ENCODE data around the gene AMOTL2.

AMOTL2 gene

DNA sequence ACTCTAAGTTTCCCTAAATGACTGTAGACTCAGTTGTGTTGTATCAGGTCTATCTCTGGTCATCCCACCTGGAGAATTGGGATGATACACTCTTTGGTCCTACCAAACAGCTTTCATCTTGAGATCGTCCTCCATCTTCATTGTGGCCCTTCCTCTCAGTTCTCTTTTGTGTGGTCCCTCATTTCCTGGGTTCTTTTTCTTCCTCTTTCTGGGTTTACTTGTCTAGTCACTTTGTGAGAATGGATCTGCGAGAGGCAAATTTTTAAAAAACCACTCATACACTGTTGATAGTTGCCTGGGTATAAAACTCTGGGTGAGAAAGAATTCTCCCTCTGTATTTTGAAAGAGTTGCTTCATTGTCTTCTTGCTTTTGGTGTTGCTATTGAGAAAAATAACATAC lies 6.0 kb upstream of the AMOTL2 start:
- DNase-seq = no peak

GRCh38 chr3:134378818-134379217 lies 4.6 kb upstream of the AMOTL2 start:
- DNase-seq = no peak

- peak in 16 of 51 donors; percentile 17 to 68 (median 40) for DNase-seq
Measured at GRCh38 chr3:134378384-134378783, 4.1 kb upstream of the AMOTL2 start.

DNA sequence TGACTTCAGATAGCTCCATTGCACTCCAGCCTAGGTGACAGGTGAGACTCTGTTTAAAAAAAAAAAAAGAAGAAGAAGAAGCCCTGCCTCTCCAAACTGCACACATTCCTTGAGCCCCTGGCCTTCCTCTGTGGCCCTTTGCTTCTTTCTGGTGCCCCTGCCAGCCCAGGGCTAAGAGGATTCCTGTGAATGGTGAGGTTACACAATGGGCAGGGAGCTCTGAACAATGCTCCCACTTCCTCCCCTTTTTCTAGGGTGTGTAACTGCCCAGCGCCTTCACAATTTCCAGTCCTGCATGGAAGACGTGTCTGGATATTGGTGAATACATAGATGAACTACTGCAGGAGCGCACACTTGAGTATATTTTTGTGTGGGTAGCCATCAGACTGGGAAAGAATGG lies 3.6 kb upstream of the AMOTL2 start:
- DNase-seq = no peak

- DNase-seq = no peak
Measured at GRCh38 chr3:134376786-134377426, 2.7 kb upstream of the AMOTL2 start.

- no peak for DNase-seq
Measured at GRCh38 chr3:134376385-134376765, 2.1 kb upstream of the AMOTL2 start.

- no peak for DNase-seq
Measured at GRCh38 chr3:134375582-134376384, 1.5 kb upstream of the AMOTL2 start.

GRCh38 chr3:134374791-134375581 lies 739 bp upstream of the AMOTL2 start:
- peak in 3 of 51 donors; percentile 41 to 85 (median 59) for DNase-seq

GRCh38 chr3:134373271-134374104 lies 759 bp downstream of the AMOTL2 start:
- peak in 49 of 51 donors; percentile 33 to 88 (median 65) for DNase-seq

GRCh38 chr3:134372396-134373270 lies 1.6 kb downstream of the AMOTL2 start:
- DNase-seq = peak in 4 of 51 donors; percentile 26 to 69 (median 50)

GRCh38 chr3:134371542-134372324 lies 2.5 kb downstream of the AMOTL2 start:
- DNase-seq = no peak

- no peak for DNase-seq
Measured at GRCh38 chr3:134370611-134371531, 3.4 kb downstream of the AMOTL2 start.

DNA sequence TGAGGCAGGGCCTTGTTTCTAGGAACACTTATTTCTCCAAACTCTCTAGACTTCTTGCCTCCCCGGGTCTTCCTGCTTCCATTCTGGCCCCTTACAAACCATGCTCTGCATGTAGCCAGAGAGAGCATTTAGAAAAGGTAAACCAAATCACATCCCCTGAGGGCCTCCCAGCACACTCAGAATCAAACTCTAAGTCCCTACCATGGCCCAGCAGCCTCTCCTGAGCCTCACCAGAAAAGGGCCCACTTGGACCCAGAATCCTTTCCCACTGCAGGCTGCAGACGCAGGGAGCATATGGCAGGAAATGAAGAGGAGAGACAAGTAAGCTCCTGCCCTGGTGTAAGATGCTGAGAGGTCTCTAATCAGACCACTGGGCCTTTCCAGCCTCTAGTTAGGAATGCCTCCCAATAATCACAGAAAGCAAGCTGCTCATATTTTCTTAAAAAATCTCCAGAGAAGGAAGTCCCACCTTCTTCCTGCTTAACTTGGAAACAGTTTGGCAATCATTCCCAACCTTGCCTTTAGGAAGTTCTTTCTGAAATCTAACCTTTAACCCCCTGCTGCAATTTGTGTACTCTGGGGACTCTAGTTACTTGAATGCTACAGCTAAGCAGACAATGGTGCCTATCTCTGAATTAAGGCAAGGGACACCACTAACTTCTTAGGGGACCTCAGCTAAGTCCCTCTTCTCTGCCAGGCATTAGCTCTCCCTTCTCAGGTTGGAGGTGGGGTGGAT lies 4.2 kb downstream of the AMOTL2 start:
- DNase-seq = no peak

DNA sequence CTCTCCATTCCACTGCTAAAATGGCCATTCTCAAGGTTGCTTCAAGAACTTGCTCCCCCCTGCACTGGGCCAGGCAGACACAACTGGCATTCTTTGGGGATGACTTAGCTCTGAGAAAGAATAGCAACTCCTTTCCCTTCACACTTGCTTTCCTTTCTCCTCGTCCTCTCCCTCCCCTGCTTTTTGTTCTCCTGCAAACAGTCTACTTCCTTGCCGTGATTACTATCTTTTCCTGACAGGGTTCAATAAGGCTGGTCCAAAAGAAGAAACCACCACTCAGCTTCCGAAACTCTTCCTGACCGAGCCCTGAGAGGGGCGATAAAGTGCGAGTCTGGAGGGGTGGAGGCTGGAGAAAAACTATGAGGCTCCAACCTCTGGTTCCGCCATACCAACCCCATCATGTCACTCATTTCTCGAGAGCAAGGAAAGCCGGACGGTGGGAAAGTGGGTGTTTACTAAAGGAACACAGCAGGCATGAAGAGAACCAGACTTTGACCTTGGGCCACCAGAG lies 5.0 kb downstream of the AMOTL2 start:
- DNase-seq = no peak

- DNase-seq = no peak
Measured at GRCh38 chr3:134368751-134369105, 5.5 kb downstream of the AMOTL2 start.

DNA sequence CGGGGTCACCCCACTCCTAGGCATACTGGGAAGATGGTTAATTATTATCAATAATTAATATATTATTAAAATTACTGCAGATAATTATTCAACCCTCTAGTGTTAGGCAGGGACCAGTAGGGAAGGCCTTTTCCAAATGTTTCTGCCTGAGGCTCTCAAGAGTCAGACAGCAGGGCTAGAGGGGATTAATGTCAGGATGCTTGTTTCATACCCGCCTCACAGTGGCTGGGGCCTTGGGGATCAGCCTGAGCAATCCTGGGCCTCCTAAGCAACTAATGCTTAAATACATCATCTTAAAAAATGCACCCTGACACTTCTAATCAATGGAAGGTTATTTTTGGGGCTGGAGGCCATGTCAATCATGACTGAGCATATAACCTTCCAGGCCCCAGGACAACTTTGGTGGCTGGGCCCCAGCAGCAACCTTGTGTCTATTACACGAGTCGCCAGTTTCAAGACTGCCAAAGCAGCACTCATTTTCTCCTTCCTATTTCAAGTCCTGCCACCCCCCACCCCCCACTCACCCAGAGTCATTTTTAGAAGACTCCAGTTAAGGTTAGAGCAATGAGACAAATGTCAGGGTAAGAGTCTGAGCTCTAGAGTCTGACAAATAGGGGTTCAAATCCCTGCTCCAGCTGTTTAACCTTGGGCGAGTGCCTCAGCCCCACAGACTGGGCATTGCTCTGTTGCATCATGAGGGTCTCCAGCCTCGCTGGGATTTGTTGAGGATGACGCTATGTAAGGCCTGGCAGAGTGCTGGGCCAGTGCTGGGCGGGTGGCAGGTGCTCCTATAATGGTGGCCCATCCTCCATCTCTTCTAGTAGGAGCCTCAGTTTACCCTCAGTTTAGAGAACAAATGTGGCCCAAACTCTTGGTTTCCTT lies 6.1 kb downstream of the AMOTL2 start:
- DNase-seq = no peak

Measured in hypothalamus (tissue), 51 donors.